SIG-M5 treated with dmso at 0.1 percent for 504 hours (cell line): Measurements from ENCODE around the gene NASP.

Source experiments
- DNase-seq: peaks from one replicate; lab custom pipeline; 2025; ENCODE audit not compliant: unreplicated experiment; lab: John Stamatoyannopoulos, UW

The NASP gene

GRCh38 chr1:45660336-45660735, 76.5 kb downstream of the NASP start:
- DNase-seq: no peak

- DNase-seq: no peak
These were observed 83.0 kb downstream of the NASP start for GRCh38 chr1:45666836-45667235.

- no peak for DNase-seq
These were observed 83.7 kb downstream of the NASP start for GRCh38 chr1:45667321-45668111.
